GM19397 (cell line): ENCODE data around the gene ZRANB3.
"Not testable (repeated sequence)": the region's sequence is repeated elsewhere in the genome, so short reads cannot be mapped to it uniquely, and the experiment has no call there.

ENCODE experiments used
- ATAC-seq: cut with Tn5 transposase; IDR thresholded peaks from one replicate; pipeline ENCODE4 v1.9.1; 2021; ENCODE audit warnings: mild to moderate bottlenecking, moderate library complexity; ENCODE audit not compliant: unreplicated experiment

Gene ZRANB3

GRCh38 chr2:135091681-135092080 lies 439.3 kb downstream of the ZRANB3 start:
- ATAC-seq = no peak

- ATAC-seq = not testable (repeated sequence)
Measured at GRCh38 chr2:135089597-135089996, 441.4 kb downstream of the ZRANB3 start.
